DND-41 (cell line): ENCODE data around the gene S1PR4.

Experiments
- CTCF ChIP-seq: IDR thresholded peaks from 2 replicates; pipeline ENCODE4 v1.5.1; 2012; ENCODE audit warnings: borderline replicate concordance, low read length, moderate library complexity, mild to moderate bottlenecking; ENCODE audit not compliant: poor library complexity, severe bottlenecking; ENCODE audit errors: extremely low read depth
- EZH2 ChIP-seq: IDR thresholded peaks from 3 replicates; pipeline ENCODE4 v1.6.1; 2012; ENCODE audit warnings: borderline replicate concordance, low read depth, mild to moderate bottlenecking, moderate library complexity, low read length, inconsistent platforms; ENCODE audit not compliant: severe bottlenecking

GRCh38 chr19:3186160-3186688, 7.7 kb downstream of the S1PR4 start:
- TF ChIP-seq CTCF (no peak), EZH2 (no peak)
